NCI-H1048 (cell line): ENCODE data around the gene SLC27A2.

Source experiments
- DNase-seq: peaks from one replicate; lab custom pipeline; 2025; lab: John Stamatoyannopoulos, UW

The SLC27A2 gene

GRCh38 chr15:50238255-50238654 lies 56.3 kb downstream of the SLC27A2 start:
- DNase-seq, result no peak

GRCh38 chr15:50241684-50242450 lies 59.9 kb downstream of the SLC27A2 start:
- DNase-seq, result no peak

- no peak for DNase-seq
Measured at GRCh38 chr15:50244153-50244552, 62.2 kb downstream of the SLC27A2 start.

- DNase-seq, result no peak
Measured at GRCh38 chr15:50244959-50245624, 63.1 kb downstream of the SLC27A2 start.

GRCh38 chr15:50246631-50247030 lies 64.6 kb downstream of the SLC27A2 start:
- no peak for DNase-seq

- DNase-seq, result no peak
Measured at GRCh38 chr15:50247819-50248655, 66.0 kb downstream of the SLC27A2 start.

- DNase-seq, result no peak
Measured at GRCh38 chr15:50248994-50249582, 67.1 kb downstream of the SLC27A2 start.

GRCh38 chr15:50249704-50250103 lies 67.7 kb downstream of the SLC27A2 start:
- no peak for DNase-seq

- no peak for DNase-seq
Measured at GRCh38 chr15:50250760-50251394, 68.9 kb downstream of the SLC27A2 start.

GRCh38 chr15:50251638-50252182 lies 69.7 kb downstream of the SLC27A2 start:
- no peak for DNase-seq

GRCh38 chr15:50252556-50252955 lies 70.6 kb downstream of the SLC27A2 start:
- no peak for DNase-seq

- no peak for DNase-seq
Measured at GRCh38 chr15:50256188-50257041, 74.4 kb downstream of the SLC27A2 start.

- DNase-seq, result no peak
Measured at GRCh38 chr15:50257332-50257731, 75.3 kb downstream of the SLC27A2 start.

GRCh38 chr15:50257924-50258323 lies 75.9 kb downstream of the SLC27A2 start:
- DNase-seq, result no peak

- DNase-seq, result no peak
Measured at GRCh38 chr15:50259276-50259675, 77.3 kb downstream of the SLC27A2 start.

GRCh38 chr15:50260969-50261496 lies 79.0 kb downstream of the SLC27A2 start:
- DNase-seq, result no peak

- no peak for DNase-seq
Measured at GRCh38 chr15:50261981-50262380, 80.0 kb downstream of the SLC27A2 start.

- no peak for DNase-seq
Measured at GRCh38 chr15:50262533-50262932, 80.5 kb downstream of the SLC27A2 start.

GRCh38 chr15:50265620-50266019 lies 83.6 kb downstream of the SLC27A2 start, which contains the start of gene HDC:
Gene HDC (minus strand): TSS chr15:50265726. CDS start chr15:50265623, 103 bp downstream.
- no peak for DNase-seq

- DNase-seq, result no peak
Measured at GRCh38 chr15:50267577-50267976, 85.6 kb downstream of the SLC27A2 start.
